PC-3 (cell line): ENCODE measurements around the gene TUBA4B. TPM values are rescaled to one million over a fixed set of nuclear protein-coding genes. Genes with fewer than 3 reads are reported as not detected.

ENCODE experiments used
- ATAC-seq: fragments of 200-7000 bp; cut with Tn5 transposase; 2 replicates; pipeline ENCODE4 v1.9.1; 2020; ENCODE audit warnings: mild to moderate bottlenecking, moderate library complexity
- BruUV-seq: library from RNA; stranded (reverse); fragments of 400-500 nt; replicated peaks from 2 replicates; lab custom pipeline; 2021; lab: Mats Ljungman, UMichigan
- CTCF ChIA-PET: fragments of 300-600 bp; sonication (Branson Sonifier 250); formaldehyde crosslinking; loops from one replicate; lab custom pipeline; 2022; ENCODE audit warnings: antibody characterized with exemption; lab: Charles Lee
- POLR2A ChIA-PET: fragments of 300-600 bp; sonication (Branson Sonifier 250); formaldehyde crosslinking; loops from one replicate; lab custom pipeline; 2022; ENCODE audit warnings: antibody characterized with exemption; ENCODE audit not compliant: unreplicated experiment; lab: Charles Lee
- DNase-seq: peaks from one replicate; pipeline ENCODE4 v3.0.0-alpha.2; 2015
- H2AFZ ChIP-seq: fragments of 300-600 bp; sonication (generic); 2 replicates; pipeline ENCODE4 v1.6.0; 2016; ENCODE audit warnings: antibody characterized with exemption, low read length
- H3F3A ChIP-seq: fragments of 300-600 bp; sonication (generic); one replicate; pipeline ENCODE4 v1.6.0; 2017; ENCODE audit warnings: antibody characterized with exemption, low read length, control low read depth, mild to moderate bottlenecking; ENCODE audit not compliant: unreplicated experiment
- H3K27ac ChIP-seq: fragments of 300-600 bp; sonication (generic); 2 replicates; pipeline ENCODE4 v1.5.1; 2016; ENCODE audit warnings: mild to moderate bottlenecking, low read length
- H3K27me3 ChIP-seq: fragments of 300-600 bp; sonication (generic); 2 replicates; pipeline ENCODE4 v1.6.1; 2016; ENCODE audit warnings: low read length, mixed read lengths
- H3K36me3 ChIP-seq: fragments of 300-600 bp; sonication (generic); 2 replicates; pipeline ENCODE4 v1.6.1; 2016; ENCODE audit warnings: low read depth, mixed run types, low read length, mixed read lengths
- H3K4me1 ChIP-seq: fragments of 300-600 bp; sonication (generic); 2 replicates; pipeline ENCODE4 v1.5.1; 2016; ENCODE audit warnings: low read length; ENCODE audit not compliant: insufficient read depth
- H3K4me2 ChIP-seq: fragments of 300-600 bp; sonication (generic); 2 replicates; pipeline ENCODE4 v1.6.0; 2016; ENCODE audit warnings: low read length
- H3K4me3 ChIP-seq: fragments of 300-600 bp; sonication (generic); 2 replicates; pipeline ENCODE4 v1.5.1; 2016; ENCODE audit warnings: mild to moderate bottlenecking, low read length, mixed read lengths
- H3K79me2 ChIP-seq: fragments of 300-600 bp; sonication (generic); 2 replicates; pipeline ENCODE4 v1.6.1; 2017; ENCODE audit warnings: low read length, mixed read lengths
- H3K9ac ChIP-seq: fragments of 300-600 bp; sonication (generic); 2 replicates; pipeline ENCODE4 v1.6.0; 2016; ENCODE audit warnings: mild to moderate bottlenecking, low read length
- H3K9me2 ChIP-seq: fragments of 300-600 bp; sonication (generic); replicated peaks from 2 replicates; pipeline ENCODE4 v1.6.1; 2016; ENCODE audit warnings: mixed run types, low read length, mixed read lengths
- H3K9me3 ChIP-seq: fragments of 300-600 bp; sonication (generic); 2 replicates; pipeline ENCODE4 v1.6.1; 2016; ENCODE audit warnings: low read length, mixed read lengths
- H4K20me1 ChIP-seq: fragments of 300-600 bp; sonication (generic); 2 replicates; pipeline ENCODE4 v1.6.1; 2016; ENCODE audit warnings: low read length, mixed read lengths
- EZH2 ChIP-seq: fragments of 300-600 bp; sonication (generic); IDR thresholded peaks from one replicate; pipeline ENCODE4 v1.6.1; 2017; ENCODE audit warnings: antibody characterized with exemption, mild to moderate bottlenecking, low read length; ENCODE audit not compliant: unreplicated experiment
- EZH2phosphoT487 ChIP-seq: fragments of 300-600 bp; sonication (generic); IDR thresholded peaks from 2 replicates; pipeline ENCODE4 v1.6.1; 2018; ENCODE audit warnings: mild to moderate bottlenecking, antibody characterized with exemption, low read length, borderline replicate concordance
- intact Hi-C: fragments of 100-400 bp; cut with micrococcal nuclease; formaldehyde crosslinking; loops from 2 replicates; pipeline ENCODE4 v1.9.0; 2023
- total RNA-seq: library from RNA; depleted of rRNA; stranded (reverse); fragments of >200 nt; gene quantifications from 2 replicates; pipeline ENCODE4 v1.2.3, GENCODE V29; 2014
- TF ChIP-seq, protein P1 (sequence below): fragments of 300-600 bp; sonication (generic); conservative IDR thresholded peaks from 2 replicates; pipeline ENCODE4 v1.5.1; 2017; ENCODE audit warnings: antibody characterized with exemption, low read depth, mild to moderate bottlenecking, low read length

The TUBA4B gene
- total RNA-seq, 1 experiment from 2014 or later = not detected

GRCh38 chr2:219210886-219211362 lies 42.1 kb upstream of the TUBA4B start:
- Histone ChIP-seq H3K27ac (no peak overlapping the region), H3K4me3 (no peak overlapping the region), H3K9me3 (no peaks in the 10 kb centered on the region), H3K9ac (no peak overlapping the region), H3K36me3 (peaks cover 4% of the 10 kb centered on the region), H3K4me1 (peaks cover 19% of the 10 kb centered on the region), H3K4me2 (no peak overlapping the region), H2AFZ (no peak overlapping the region), H3K79me2 (peaks cover 6% of the 10 kb centered on the region; the same call in 1 of the 2 replicates), H4K20me1 (no peaks in the 10 kb centered on the region), H3K27me3 (no peaks in the 10 kb centered on the region), H3F3A (no peaks in the 10 kb centered on the region), H3K9me2 (no peaks in the 10 kb centered on the region)
- TF ChIP-seq, protein P1, sequence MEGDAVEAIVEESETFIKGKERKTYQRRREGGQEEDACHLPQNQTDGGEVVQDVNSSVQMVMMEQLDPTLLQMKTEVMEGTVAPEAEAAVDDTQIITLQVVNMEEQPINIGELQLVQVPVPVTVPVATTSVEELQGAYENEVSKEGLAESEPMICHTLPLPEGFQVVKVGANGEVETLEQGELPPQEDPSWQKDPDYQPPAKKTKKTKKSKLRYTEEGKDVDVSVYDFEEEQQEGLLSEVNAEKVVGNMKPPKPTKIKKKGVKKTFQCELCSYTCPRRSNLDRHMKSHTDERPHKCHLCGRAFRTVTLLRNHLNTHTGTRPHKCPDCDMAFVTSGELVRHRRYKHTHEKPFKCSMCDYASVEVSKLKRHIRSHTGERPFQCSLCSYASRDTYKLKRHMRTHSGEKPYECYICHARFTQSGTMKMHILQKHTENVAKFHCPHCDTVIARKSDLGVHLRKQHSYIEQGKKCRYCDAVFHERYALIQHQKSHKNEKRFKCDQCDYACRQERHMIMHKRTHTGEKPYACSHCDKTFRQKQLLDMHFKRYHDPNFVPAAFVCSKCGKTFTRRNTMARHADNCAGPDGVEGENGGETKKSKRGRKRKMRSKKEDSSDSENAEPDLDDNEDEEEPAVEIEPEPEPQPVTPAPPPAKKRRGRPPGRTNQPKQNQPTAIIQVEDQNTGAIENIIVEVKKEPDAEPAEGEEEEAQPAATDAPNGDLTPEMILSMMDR = no peak
- no peak for TF ChIP-seq EZH2phosphoT487
- TF ChIP-seq EZH2 = no peak
- peak; percentile 0 for DNase-seq
- intact Hi-C loops = loop anchor here (1.0 kb wide), 1 partner anchor 51 kb away; the partner anchor contains the start of gene NHEJ1
- POLR2A ChIA-PET = no interaction called here
- CTCF ChIA-PET = interaction anchor here (0.6 kb wide), 1 partner anchor 94 kb away, joined by 3 read pairs; no protein-coding TSS in a partner anchor
- BruUV-seq = no TSS peak
- ATAC-seq = no peak

DNA sequence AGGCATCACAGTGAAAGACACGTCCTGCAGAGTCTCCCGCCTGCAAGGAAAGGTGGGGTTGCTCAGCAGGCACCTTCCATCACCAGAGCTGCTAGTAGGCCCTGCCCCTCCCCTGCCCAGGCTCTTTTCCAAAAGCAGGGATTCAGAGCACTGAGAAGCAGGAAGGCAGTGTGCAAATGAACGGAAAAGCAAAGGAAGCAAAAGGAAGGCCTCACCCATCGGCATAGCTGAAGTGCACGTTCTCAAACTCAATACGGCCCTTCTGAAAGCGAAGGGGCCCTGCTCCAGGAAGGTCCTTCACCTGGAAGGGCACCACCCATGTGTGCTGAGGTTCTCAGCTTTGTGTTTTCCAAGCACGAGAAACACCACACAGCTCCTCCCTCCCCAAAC lies 40.0 kb upstream of the TUBA4B start:
- H3K9ac ChIP-seq = no peak overlapping the region
- BruUV-seq = no TSS peak
- H3K27ac ChIP-seq = no peak overlapping the region
- no peaks in the 10 kb centered on the region for H3K9me3 ChIP-seq
- H2AFZ ChIP-seq = no peak overlapping the region
- H3K27me3 ChIP-seq = no peaks in the 10 kb centered on the region
- DNase-seq = no peak
- CTCF ChIA-PET = interaction anchor here (0.5 to 0.6 kb wide), 2 partner anchors 88 to 307 kb away, joined by 3 read pairs; no protein-coding TSS in a partner anchor
- peaks cover 13% of the 10 kb centered on the region for H3K4me1 ChIP-seq
- no peaks in the 10 kb centered on the region for H3K9me2 ChIP-seq
- POLR2A ChIA-PET = no interaction called here
- peaks cover 4% of the 10 kb centered on the region for H3K36me3 ChIP-seq
- no peaks in the 10 kb centered on the region for H4K20me1 ChIP-seq
- TF ChIP-seq, protein P1 = no peak
- no peak for TF ChIP-seq EZH2phosphoT487
- no peak for TF ChIP-seq EZH2
- H3K79me2 ChIP-seq = peaks cover 8% of the 10 kb centered on the region; the same call in 1 of the 2 replicates
- peaks cover 1% of the 10 kb centered on the region for H3F3A ChIP-seq
- no peak overlapping the region for H3K4me3 ChIP-seq
- ATAC-seq = no peak
- intact Hi-C loops = no loop called here
- no peak overlapping the region for H3K4me2 ChIP-seq

GRCh38 chr2:219213486-219214071 lies 39.5 kb upstream of the TUBA4B start:
- Histone ChIP-seq H3K4me1 (peaks cover 12% of the 10 kb centered on the region), H3K4me3 (no peak overlapping the region), H3K36me3 (peaks cover 4% of the 10 kb centered on the region), H3K9me3 (no peaks in the 10 kb centered on the region), H3F3A (peaks cover 3% of the 10 kb centered on the region), H3K4me2 (no peak overlapping the region), H4K20me1 (no peaks in the 10 kb centered on the region), H3K9ac (no peak overlapping the region), H3K27me3 (no peaks in the 10 kb centered on the region), H2AFZ (no peak overlapping the region), H3K79me2 (peaks cover 8% of the 10 kb centered on the region; the same call in 1 of the 2 replicates), H3K27ac (no peak overlapping the region), H3K9me2 (no peaks in the 10 kb centered on the region)
- intact Hi-C loops = no loop called here
- no peak for ATAC-seq
- TF ChIP-seq EZH2 (no peak), EZH2phosphoT487 (no peak)
- TF ChIP-seq, protein P1 = no peak
- POLR2A ChIA-PET = no interaction called here
- BruUV-seq = no TSS peak
- DNase-seq = no peak
- CTCF ChIA-PET = interaction anchor here (0.6 kb wide), 1 partner anchor 87 kb away, joined by 3 read pairs; no protein-coding TSS in a partner anchor
